ENCODE results near the gene DOCK1.

Gene DOCK1

DNA sequence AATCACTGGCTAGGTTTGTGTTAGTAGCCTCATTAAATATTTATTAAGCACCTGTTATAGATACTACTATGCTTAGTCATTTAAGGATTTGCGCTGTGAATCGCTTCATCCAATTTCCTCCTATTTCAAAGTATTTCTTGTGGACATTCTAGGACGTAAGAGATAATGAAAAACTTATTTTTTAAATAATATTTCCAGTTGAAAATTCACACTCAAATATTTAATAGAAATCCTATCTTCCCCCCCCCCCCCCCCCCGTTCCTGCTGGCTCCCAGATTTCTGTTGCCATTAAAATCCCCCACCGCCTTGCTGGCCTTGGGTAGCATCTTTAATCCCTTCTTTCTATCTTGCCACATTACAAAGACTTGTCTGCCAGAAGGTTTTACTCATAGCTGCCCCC lies 285.2 kb downstream of the DOCK1 start:
- no peak for DNase-seq

DNA sequence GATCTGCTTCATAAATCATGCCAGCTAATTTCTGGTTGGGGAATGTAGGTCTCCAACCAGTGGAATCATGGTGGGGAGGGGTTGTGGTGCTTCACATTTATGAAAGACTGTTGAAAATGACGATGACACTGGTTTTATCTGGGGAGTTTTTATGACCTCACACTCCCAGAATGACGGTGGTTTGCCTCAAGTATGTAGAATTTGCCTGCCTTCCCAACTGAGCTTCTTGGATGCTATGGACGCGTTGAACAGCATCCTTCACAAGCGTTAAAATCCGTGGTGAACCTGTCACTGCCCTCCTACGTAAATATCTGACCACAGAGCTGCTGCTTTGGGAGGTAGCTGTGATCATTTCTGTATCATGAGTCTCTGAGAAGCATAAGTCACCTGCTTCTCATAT lies 287.9 kb downstream of the DOCK1 start:
- DNase-seq, result no peak

DNA sequence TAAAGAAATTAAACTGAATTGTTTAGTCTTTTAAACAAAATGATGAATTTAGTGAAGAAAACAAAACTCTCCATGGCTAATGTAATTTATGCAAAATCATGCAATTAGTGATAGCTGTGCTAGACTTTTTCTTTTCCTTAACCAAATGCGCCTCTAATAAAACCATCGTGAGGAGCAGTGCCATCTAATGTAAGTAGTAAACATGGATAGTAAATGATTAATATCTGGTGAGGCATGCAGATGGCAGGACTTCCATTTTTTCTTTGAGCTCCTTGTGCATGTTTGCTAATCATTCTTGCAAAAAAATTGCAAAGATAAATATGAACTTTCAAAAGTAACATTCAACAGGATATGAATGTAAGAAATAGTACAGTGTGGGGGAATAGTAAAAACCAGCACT lies 288.9 kb downstream of the DOCK1 start:
- no peak for DNase-seq

DNA sequence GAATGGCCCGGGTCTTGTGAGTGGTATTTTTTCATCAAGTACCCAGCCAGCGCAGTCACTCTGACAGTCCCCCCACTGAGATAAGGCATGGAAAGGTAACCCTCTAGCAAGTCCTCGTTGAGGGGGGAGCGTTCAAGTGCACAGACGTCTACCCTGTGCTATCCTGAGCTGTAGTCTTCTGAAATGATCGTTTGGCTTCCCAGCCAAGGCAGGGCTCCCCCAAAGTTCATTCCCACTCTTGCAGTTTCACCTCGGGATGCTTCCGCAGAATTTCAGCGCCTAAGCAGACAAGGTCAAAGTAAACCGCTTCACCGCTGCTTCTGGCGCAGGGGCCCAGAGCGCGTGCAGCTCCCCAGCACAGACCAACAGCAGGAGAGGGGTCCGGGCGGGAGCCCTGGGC lies 289.4 kb downstream of the DOCK1 start:
- no peak for DNase-seq

DNA sequence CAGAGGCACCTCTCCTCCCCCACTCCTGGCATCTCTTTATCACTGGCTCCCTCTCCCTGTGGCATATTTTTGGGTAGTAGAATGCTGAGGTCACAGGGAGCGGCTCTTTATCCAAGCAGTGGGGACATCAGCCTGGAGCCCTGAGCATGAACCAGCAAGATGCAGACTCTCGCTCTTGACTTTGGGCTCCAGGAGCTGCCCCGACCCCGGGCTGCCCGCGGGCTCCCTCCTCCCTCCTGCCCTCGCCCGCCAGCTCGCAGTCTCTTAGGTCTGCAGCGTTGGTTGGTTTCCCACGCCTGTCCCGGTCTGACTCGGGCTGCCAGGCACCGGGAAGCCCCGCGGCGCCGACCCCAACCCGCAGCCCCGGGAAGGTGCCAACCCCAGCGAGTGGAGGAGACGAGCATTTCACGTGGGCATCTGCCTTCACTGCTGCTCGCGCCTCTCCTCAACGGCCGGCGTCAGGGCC lies 289.8 kb downstream of the DOCK1 start:
- DNase-seq, result no peak

DNA sequence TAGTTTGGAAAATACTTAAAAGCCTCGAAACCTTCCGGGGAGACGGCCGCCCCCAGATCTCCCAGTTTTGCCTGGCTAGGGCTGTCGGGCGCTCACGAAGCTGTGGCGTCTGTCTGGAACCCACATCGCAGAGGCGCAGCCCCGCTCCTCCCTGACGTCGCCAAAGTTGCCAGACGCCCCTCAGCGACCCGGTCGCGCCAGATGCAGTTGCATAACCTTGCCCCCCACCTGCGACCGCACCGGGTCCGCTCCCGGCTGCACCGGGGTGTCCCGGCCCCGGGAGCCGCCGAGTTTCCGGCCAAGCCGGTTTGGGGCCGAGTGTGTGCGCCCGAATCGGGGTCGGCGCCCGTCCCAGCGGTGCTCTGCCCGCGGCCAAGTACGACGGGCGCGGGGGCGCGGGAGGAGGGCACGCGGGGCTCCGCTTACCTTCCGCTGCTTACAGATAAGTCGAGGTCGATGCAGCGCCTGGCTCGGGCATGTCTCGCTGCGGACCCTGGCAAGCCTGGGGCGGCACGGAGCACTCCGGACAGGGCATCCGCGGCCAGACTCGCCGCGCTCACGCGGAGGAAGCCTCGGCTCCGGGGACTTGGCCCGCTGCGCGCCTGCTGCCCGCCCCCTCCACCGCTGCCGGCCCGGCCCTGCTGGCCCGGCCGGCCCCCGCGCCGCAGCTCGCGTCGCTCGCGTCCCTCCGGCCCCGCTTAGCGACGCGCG lies 290.5 kb downstream of the DOCK1 start:
- DNase-seq, result no peak

DNA sequence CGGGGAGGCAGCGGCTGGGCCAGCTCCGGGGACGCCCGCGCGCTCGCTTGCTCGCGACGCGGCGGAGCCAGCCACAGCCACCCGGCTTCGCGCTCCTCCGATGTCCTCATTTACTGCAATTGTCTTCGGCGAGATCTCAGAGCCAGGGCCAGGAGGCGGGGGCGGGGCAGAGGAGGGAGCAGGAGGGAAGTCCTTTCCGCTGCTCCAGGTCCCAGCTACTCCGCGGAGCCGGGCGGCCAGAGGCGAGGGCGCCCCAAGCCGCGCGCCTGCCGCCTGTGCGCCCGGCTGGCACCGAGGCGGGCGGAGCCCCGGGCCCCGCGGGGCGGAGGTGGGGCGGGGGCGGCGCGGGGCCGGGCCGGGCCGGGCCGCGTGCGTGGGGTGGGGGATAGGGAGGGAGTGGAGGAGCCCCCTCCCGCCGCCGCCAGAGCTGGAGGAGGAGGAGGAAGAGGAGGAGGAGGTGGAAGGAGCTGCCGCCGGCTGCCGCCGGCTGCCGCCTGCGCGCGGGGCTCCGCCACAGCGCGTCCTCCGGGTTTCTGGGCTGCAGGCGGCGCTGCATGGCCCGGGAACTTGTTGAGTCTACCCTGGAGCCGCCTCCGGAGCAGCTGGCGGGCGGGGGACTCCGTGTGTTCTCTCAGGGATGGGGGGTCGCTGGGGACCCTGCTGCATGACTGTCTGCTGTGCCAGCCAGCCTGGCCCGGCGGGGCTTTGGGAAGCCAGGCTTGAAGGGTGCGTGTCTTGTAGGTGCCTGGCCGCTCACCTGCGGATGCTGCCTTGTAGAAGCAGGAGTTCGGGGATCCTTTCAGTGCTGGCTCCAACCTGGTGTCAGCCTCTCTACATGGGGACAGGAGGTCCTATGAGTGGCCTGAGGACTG lies 291.3 kb downstream of the DOCK1 start, which contains the start of gene INSYN2A:
Gene INSYN2A, minus strand, starts transcription at position 310 of the 872 bp plus-strand sequence. CDS start 20,196 bp downstream, outside the sequence.
- no peak for DNase-seq

DNA sequence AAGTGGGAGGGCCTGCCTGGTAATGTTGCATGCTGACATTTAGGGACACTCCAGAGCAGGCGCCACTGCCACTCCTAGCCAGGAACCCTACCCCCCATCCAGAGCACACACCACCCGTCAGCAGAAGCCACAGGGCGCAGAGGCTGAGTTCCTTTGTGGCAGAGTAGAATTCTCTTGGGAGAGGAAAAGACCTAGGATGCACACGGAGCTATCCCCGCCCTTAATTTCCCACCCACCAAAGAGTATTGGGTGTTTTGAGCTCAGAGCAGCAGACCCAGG lies 291.9 kb downstream of the DOCK1 start:
- DNase-seq, result no peak

DNA sequence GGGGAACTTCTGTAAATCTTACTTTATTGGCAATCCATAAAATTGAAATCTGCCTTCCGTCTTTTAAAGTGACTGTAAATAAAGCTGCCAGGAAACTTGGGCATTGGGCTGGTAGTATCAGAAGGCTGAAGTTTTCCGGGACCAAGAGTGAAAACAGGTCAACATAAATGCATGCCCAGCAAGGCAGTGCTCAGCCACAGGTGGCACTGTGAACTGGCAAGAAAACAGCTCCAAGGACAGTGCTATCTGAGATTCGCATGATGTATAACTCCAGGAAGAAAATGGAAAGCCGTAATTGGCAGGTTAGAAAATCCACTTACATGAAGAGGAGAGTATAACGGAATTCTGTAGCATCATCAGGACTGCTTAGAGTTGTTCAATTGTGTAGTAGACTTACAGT lies 293.1 kb downstream of the DOCK1 start:
- DNase-seq, result no peak

DNA sequence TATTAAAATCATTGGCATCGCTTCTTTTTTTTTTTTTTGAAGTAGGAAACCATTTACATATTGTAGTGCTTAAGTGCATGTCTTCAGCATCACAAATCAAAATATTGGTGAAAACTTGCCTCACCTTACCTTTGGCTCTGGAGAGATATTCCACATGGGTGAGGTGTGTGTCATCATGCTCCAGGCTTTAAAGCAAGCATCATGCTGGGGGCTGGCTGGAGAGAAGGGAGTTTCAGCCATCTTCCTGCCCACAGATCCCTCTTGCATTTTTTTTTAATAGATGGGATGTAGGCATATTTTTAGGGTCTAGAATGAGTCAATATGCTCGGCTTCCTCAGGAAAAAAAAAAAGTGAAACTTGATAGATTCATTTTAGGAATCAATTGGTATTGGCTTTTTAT lies 293.5 kb downstream of the DOCK1 start:
- DNase-seq, result no peak

DNA sequence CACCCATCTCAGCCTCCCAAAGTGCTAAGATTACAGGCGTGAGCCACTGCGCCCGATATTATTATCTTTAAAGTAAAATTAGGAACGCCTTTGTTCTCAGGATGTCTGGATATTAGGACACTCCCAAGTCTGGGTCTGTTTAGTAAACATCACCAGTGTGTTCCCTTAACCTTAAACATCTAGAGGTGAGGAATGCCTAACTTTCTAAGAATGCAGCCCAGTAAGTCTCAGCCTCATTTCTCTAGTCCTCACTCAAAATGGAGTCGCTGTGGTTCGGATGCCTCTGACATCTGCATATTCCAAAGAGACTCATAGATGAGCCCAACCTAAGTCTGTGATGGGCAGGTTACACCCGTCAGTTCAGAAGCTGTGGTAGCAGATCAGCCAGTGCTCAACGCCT lies 295.4 kb downstream of the DOCK1 start:
- no peak for DNase-seq

DNA sequence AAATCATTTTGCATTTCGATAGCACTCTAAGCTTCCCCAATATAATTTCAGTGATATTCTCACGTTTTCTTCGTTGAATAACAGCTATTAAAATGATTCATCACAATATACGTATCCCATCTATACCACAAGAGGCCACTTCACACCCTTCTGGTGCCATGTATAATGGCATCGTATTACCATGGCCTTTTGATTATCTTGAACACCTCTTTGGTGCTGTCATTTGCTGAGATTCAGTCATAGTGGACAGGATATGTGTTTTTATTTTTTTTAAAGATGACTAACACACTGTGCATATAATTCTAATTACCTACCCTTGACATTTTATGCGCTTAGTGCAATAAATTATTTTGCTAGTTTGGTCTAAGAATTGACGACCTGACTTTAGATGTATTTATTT lies 297.8 kb downstream of the DOCK1 start:
- no peak for DNase-seq

DNA sequence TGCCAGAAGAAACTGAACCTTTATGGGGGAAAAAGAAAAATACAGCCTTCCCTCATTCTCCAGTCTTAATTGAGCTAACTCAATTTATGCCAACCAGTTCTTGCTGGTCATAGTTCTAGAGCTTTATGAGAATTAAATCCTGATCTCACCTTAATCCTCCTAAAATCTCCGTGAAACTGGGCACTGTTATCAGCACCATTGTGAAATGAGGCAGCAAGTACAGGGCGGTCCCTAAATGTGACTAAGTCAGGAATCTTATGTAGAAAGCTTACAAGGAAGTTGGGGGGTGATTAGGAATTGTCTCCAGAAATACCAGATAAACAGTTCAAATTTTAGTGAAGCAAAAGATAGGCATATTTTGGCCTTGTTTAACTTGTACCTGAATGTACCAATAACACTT lies 301.9 kb downstream of the DOCK1 start:
- no peak for DNase-seq

DNA sequence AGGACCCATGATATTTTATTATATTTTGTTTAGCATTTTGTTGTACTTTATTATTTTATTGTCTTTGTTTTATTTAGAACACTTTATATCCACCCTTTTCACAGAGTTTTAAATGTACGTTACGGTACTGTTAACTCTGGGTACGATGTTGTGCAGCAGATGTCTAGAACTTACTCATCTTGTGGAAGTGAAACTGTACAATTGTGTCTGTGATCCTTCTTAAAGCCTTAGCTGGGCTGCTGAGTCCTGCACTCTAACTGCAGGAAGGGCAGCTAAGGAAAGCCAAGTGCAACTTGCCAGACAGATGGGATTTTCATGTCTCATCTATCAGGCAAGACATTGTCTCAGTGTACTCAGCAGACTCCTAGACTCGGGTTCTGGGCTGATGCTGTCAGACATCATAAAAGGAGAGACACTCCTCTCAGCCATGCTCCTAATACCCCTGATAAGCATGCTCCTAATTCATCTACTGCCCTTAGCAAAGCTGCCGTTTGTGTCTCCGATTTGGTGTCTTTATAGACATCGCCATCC lies 305.8 kb downstream of the DOCK1 start:
- DNase-seq, result no peak

DNA sequence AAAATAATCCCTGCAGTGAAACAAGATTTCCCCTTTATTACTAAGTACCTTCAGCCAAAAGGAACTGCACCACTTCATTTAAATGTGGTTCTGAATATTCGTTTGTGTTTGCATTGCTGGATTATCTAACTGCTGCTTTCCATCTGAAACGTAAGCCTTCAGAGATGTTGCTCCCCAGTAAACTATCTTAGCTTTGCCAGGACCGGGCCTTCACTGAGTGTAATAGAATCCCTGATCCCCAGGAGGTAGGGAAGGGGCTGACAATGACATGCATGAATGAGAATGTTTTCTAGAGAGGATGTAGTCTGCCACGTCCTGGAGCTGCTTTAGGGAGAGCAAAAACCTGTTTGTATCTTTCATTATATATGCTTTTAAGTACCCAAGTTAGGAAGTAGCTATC lies 310.6 kb downstream of the DOCK1 start:
- no peak for DNase-seq

DNA sequence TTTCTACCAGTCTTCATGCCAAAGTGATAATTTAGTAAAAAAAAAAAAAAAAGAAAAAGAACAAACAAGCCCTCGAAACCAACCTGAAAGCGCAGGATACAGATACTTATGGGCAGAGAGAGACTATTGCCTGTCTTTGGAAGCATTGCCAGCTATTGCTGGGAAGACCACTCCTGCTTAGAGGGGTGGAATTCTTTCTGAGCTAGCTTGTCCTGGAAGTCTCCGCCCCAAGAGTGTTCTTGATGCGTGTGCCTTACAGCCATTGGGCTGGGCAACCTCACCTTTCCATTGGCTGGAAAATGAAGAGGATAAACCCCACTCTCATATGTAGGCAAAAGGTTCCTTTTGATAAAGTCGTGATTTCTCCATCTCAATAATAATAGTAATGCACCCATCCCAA lies 311.0 kb downstream of the DOCK1 start:
- no peak for DNase-seq

DNA sequence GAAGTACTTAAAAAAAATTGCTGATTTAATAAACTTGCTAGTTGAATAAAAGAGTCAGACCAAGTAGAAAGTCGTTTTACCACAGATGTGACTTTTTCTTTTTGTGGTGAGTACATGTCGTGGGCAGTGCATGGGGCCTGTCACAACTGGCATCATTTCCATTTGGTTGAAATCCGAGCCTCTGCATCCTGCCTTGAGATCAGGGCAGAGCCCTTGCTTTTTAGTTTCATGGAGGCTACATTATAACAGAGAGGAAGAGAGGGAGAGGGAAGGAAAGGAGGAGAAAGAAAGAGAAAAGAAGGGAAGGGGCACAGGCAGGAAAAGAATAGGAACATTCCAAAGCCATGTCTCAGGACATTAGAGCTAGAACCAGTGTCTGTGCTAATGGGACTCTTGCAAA lies 311.6 kb downstream of the DOCK1 start:
- no peak for DNase-seq

DNA sequence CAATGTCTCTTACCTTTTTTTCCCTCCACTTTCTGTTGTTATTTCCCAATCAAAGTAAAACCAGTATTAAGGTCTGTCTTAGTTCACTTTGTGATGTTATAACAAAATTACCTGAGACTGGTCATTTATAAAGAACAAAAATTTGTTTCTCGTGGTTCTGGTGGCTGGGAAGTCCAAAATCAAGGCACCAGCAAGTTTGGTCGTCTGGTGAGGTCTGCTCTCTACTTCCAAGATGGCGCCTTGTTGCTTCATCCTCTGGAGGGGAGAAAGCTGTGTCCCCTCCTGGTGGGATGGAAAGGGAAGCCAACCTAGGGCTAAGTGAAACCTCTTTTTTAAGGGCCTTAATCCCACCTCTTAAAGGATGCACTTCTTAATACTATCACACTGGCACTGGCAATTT lies 313.4 kb downstream of the DOCK1 start:
- DNase-seq, result no peak

DNA sequence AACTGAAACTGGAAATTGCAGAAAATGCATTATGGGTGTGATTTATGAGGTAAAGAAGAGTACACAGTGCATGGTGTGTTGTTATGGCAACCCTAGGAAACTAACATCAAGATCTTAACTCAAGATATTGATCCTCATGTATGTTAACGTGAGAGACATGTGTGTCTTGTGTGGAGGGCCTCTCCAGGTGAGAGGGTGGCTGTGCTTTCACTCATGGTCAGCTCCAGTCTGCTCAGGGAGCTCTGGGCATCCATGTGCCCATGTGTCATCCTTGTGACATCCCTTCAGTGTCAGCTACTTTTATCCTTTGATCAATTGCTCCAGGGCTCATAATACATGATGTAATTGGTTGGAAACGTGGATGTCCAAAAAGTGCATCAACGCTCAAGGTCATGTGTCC lies 316.1 kb downstream of the DOCK1 start:
- DNase-seq, result no peak

DNA sequence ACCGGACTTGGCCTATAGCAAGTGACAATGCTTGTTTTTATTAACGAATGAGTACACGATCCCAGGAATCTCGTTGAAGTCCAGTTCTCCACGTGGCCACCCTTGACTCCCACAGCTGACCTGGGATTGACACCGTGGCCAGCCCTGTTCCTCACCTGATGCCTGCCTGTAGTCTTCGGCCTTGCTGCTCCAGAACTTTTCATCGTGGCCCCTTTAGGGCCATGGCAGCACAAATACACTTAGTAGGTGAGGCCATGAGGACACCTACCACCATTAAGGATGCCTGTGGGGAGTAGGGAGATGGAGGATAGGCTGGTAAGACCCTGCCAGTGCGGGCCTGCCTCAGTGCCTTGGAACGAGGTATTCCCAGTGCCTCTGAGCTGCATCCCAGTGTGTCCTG lies 321.8 kb downstream of the DOCK1 start:
- no peak for DNase-seq

DNA sequence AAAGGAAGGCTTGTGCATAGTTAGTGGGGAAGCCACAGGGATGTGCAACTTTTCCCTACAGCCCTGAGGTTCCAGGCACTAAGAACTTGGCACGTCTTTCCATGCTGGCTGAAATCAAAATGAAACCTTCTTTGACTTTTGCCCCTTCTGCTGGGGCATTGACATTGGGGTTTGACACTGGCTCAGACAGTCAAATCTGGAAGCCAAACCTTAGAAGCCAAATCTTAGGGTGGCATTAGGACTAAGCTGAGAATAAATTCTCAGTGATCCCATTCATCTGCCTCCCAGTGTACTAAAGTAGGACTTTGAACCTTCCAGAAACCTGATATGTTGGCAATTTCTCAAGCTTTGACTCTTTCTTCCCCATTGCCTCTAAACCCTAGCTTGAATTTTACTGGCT lies 322.4 kb downstream of the DOCK1 start:
- no peak for DNase-seq

DNA sequence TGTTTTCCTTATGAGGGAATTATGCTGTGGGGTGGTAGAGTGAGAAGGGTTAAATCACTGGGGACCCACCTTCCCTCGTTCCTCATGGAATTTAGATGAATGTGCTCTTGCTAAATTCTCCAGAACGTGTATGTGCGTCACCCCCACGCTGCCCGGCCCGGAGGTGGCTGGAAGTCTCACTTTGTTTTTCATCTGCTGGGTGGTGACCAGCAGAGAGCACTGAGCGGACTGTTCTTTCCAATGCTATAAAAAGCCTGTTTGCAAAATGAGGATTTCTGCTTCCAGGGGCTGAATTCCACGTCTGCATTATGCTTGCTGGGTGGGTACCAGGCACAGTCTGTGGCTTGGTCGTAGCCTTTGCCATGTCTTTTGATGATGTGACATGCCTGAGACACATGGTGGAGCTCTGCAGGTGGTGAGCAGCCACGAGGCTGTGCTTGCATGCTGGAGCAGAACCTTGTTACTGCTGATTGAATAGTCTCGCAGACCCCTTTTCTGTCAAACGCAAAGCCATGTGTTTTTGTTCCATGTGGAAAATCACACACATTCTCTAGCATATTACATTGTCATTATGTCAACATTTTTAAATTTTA lies 323.1 kb downstream of the DOCK1 start:
- no peak for DNase-seq

DNA sequence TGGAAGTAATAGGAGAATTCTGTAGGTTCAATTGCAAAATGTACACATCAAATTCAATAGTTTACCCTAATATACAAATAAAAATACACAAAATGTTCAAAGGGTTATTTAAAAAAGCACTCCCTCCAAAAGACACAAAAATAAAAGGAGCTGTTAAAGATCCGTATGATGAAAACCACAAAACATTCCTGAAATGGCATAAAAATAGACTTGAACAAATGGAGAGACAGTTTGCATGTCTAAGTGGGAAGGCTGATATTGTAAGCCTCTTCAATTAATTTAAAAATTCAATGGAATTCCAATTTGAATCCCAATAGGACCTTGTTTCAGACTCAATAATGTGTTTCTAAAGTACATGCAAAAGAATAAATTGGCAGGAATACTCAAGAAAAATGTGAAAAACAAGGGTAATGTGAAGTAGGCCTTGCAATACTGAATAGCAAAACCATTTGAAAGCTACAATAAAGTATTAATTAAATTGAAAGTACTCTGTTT lies 329.1 kb downstream of the DOCK1 start:
- no peak for DNase-seq

DNA sequence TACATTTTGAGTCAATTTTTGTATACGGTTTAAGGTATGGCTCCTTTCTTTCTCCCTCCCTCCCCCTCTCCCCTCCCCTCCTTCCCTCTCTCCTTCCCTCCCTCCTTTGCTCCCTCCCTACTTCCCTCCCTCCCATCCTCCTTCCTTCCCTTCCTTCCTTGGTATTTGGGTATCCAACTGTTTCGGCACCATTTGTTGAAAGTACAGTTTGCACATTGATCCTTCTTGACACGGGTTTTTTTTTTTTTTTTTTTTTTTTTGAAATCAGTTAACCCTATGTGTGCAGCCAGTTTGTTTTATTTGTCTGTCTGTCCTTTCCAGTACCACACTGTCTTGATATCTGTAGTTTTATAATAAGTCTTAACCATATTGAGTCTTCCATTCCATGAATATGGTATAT lies 331.0 kb downstream of the DOCK1 start:
- no peak for DNase-seq

All from CD4-positive, alpha-beta T cell treated with Interleukin-4 for 1 hour (primary cell).